ENCODE measurements around the gene LCT.

- TF ChIP-seq ZNF184 (CRISPR knock-in tag; IDR thresholded peaks at IDR 0.05): no peak
- TF ChIP-seq TRIM28 (IDR thresholded peaks at IDR 0.05): no peak
- TF ChIP-seq YY1 (IDR thresholded peaks at IDR 0.05; ENCODE audit: borderline replicate concordance in 1 of 3, control insufficient read depth in 1 of 3, extremely low read depth in 1 of 3, insufficient read depth in 3 of 3, insufficient read length in 1 of 3, insufficient replicate concordance in 2 of 3, low read depth in 1 of 3, low read length in 2 of 3): no peak
- TF ChIP-seq, protein P1, sequence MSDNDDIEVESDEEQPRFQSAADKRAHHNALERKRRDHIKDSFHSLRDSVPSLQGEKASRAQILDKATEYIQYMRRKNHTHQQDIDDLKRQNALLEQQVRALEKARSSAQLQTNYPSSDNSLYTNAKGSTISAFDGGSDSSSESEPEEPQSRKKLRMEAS (CRISPR knock-in tag; IDR thresholded peaks at IDR 0.05): no peak
- TF ChIP-seq, protein P2, sequence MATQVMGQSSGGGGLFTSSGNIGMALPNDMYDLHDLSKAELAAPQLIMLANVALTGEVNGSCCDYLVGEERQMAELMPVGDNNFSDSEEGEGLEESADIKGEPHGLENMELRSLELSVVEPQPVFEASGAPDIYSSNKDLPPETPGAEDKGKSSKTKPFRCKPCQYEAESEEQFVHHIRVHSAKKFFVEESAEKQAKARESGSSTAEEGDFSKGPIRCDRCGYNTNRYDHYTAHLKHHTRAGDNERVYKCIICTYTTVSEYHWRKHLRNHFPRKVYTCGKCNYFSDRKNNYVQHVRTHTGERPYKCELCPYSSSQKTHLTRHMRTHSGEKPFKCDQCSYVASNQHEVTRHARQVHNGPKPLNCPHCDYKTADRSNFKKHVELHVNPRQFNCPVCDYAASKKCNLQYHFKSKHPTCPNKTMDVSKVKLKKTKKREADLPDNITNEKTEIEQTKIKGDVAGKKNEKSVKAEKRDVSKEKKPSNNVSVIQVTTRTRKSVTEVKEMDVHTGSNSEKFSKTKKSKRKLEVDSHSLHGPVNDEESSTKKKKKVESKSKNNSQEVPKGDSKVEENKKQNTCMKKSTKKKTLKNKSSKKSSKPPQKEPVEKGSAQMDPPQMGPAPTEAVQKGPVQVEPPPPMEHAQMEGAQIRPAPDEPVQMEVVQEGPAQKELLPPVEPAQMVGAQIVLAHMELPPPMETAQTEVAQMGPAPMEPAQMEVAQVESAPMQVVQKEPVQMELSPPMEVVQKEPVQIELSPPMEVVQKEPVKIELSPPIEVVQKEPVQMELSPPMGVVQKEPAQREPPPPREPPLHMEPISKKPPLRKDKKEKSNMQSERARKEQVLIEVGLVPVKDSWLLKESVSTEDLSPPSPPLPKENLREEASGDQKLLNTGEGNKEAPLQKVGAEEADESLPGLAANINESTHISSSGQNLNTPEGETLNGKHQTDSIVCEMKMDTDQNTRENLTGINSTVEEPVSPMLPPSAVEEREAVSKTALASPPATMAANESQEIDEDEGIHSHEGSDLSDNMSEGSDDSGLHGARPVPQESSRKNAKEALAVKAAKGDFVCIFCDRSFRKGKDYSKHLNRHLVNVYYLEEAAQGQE (IDR thresholded peaks at IDR 0.05; ENCODE audit: borderline replicate concordance): no peak
- TF ChIP-seq, protein P2 (CRISPR knock-in tag; IDR thresholded peaks at IDR 0.05; ENCODE audit: low read depth): no peak
- no peak for TF ChIP-seq U2AF2 (optimal IDR thresholded peaks at IDR 0.05; ENCODE audit: low read depth, low read length)
- no peak for TF ChIP-seq ASH1L (IDR thresholded peaks at IDR 0.05; ENCODE audit: borderline replicate concordance, low read depth, partially characterized antibody)
- no peak for TF ChIP-seq FOXJ3 (CRISPR knock-in tag; IDR thresholded peaks at IDR 0.05)
- no peak for TF ChIP-seq CTCF (IDR thresholded peaks at IDR 0.05 in 2 of 3, conservative IDR thresholded peaks at IDR 0.05 in 1 of 3; ENCODE audit: insufficient read depth in 2 of 3, low read depth in 1 of 3, low read length in 3 of 3)
- no peak for TF ChIP-seq MAFF (IDR thresholded peaks at IDR 0.05; ENCODE audit: low read length)
- TF ChIP-seq, protein P3, sequence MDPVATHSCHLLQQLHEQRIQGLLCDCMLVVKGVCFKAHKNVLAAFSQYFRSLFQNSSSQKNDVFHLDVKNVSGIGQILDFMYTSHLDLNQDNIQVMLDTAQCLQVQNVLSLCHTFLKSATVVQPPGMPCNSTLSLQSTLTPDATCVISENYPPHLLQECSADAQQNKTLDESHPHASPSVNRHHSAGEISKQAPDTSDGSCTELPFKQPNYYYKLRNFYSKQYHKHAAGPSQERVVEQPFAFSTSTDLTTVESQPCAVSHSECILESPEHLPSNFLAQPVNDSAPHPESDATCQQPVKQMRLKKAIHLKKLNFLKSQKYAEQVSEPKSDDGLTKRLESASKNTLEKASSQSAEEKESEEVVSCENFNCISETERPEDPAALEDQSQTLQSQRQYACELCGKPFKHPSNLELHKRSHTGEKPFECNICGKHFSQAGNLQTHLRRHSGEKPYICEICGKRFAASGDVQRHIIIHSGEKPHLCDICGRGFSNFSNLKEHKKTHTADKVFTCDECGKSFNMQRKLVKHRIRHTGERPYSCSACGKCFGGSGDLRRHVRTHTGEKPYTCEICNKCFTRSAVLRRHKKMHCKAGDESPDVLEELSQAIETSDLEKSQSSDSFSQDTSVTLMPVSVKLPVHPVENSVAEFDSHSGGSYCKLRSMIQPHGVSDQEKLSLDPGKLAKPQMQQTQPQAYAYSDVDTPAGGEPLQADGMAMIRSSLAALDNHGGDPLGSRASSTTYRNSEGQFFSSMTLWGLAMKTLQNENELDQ (CRISPR knock-in tag; IDR thresholded peaks at IDR 0.05; ENCODE audit: borderline replicate concordance): no peak
- no peak for TF ChIP-seq KDM4B (IDR thresholded peaks at IDR 0.05; ENCODE audit: borderline replicate concordance in 2 of 2, low read depth in 1 of 2)
- TF ChIP-seq ZSCAN32 (CRISPR knock-in tag; IDR thresholded peaks at IDR 0.05): no peak
These were observed 6.7 kb upstream of the LCT start for GRCh38 chr2:135843671-135844070.

Measured in K562 (cell line).